Forelimb muscle (tissue), 1 donor: ENCODE measurements around the gene TNFSF11. TPM values are rescaled to one million over a fixed set of nuclear protein-coding genes. Genes with fewer than 3 reads are reported as not detected.

ENCODE experiments used
- DNase-seq: peaks from one replicate; pipeline ENCODE4 v3.0.0-alpha.2; 2013; ENCODE audit warnings: low read depth
- polyA plus RNA-seq: library from polyadenylated mRNA; unstranded; fragments of 120-200 nt; gene quantifications from one replicate; pipeline ENCODE4 v1.2.1, GENCODE V29; 2013; ENCODE audit not compliant: insufficient read length

The TNFSF11 gene
- polyA plus RNA-seq, 1 donor: not detected

DNA sequence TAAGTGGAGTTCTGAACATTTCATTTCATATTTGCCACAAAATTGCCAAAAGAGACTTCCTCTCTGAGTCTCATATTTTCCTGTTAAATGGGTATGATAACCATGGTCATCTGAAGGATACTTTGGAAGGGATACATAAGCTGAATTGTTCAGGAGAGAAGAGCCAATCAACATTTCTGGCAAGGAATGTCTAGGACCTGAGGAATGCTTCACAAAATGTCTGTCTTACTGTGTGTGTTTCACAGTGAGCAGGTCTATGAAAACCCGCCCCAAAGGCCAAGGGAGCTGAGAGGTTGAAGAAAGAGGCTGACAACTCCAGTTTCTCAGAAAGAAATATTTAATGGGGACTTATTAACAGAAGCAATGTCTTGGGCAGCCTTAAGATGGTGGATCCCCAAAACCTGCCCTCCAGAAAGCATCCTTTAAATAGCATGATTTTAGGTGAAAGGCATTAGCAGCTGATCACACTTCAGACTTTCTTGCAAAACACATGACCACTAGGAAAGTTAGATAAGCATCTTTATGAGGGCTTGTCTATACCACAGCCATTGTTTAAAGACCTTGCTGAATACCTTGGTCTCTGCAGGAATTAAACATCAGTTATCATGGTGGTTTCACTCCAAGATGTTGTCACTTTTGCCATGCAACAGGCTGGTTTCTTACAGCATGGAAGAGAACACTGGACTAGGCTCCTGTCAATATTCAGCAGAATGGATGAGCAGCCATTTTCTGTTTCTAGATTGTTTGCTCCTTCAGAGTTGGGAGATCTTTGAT lies 78.9 kb downstream of the TNFSF11 start:
- DNase-seq: no peak

DNA sequence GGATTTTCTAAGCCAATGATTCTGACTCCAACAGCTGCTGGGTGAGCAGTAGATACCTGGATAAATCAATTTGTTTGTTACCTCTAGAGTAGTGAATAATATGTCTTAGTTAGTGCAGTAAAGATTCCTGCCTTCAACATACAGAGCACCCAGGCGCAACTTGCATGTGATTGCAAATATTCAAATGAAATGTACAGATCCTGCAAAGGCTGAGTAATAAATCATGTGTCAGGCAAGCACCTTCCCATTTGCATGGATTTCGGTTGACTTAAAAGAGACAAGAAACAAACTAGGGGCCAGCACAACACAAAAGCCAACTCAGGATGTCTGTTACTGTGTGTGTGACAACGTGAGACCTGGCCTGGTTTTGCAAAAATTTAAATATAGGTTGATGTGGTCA lies 79.7 kb downstream of the TNFSF11 start:
- DNase-seq: no peak

DNA sequence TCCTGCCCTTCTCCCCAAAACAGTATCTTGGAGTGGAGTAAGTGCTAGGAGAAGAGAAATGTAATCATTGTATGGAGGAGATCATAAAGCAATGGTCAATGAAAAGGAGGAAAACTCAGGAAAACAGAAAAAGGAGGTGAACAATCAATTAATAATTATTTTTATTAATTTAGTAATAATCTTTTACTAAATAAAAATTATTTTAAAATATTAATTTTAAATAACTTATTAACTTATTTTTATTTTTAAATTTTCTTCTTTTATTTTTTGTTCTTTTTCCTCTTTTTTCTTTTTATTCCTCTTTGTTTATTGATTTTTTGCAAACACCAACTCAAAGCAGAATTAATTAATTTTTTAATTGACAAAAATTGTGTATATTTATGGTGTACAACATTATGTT lies 80.3 kb downstream of the TNFSF11 start:
- no peak for DNase-seq

DNA sequence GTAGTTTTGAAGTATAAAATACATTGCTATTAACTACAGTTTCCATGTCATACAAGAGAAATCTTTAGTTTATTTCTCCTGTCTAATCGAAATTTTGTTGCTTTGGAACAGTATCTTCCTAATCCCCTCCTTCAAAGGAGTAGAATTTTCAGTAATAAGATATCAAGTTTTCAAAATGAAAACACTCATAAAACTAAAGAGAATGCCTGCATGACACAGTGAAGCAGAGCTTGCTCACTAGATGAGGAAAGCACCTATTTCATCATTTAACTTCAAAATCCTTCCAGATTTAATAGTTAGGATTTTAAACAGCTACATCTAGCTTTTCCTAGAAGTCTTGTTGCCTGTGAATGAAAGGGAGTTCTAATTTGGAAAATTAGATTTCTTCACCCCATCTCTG lies 80.8 kb downstream of the TNFSF11 start:
- no peak for DNase-seq

DNA sequence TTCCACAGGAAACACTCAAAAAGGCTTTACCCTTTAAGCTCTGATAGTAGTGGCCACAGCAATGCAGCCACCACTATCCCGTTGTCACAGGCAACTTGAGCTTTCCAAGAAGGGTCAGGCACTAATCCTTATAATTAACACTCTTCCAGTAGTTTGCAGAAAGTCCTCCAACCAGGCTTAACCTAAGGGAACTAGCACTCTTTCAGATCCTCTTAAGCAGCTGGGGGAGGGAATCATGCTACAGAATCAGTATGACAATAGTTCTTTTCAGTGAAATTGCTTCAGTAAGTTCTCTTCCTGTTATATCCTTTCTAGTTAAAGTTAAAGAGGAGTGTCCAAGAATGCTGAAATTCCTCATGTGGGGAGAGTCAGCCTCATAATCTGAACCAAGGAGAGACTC lies 82.2 kb downstream of the TNFSF11 start:
- no peak for DNase-seq

DNA sequence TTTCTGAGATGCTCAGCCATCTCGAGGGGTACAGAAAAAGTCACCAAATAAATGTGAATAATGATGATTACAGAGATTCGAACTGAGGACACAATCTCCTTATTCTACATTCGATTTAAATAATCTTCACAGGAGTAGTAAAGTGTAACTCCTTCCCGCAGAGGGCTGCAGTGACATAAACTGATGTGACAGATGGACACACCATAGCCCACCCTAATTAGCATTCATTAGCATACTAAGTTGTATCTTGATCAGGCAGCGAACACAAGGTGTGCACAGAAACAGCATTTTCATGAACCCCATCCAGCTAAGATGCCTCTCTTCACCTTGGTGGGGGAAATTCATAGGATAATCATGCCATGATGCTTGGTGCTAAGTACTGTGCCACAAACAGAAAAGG lies 83.0 kb downstream of the TNFSF11 start:
- no peak for DNase-seq

Other genes starting within 250 kb of the TNFSF11 start
- not detected for gene FAM216B, start 207.4 kb downstream of the TNFSF11 start, polyA plus RNA-seq